Measurements from ENCODE around the gene MUTYH.

GRCh38 chr1:45328680-45329079, 11.6 kb downstream of the MUTYH start:
- TF ChIP-seq CTCF (IDR thresholded peaks at IDR 0.05) (no peak), SIN3A (IDR thresholded peaks at IDR 0.05; ENCODE audit: borderline replicate concordance, insufficient read depth, low read depth, low read length) (no peak), POLR2AphosphoS5 (IDR thresholded peaks at IDR 0.05; ENCODE audit: low read depth, low read length) (no peak), REST (IDR thresholded peaks at IDR 0.05; ENCODE audit: insufficient read depth in 1 of 2, low read depth in 2 of 2, low read length in 1 of 2) (no peak)
